Bronchial epithelial cell (primary cell): ENCODE data around the gene RFESD. TPM values are rescaled to one million over a fixed set of nuclear protein-coding genes. Genes with fewer than 3 reads are reported as not detected.

Source experiments
- DNase-seq: peaks from one replicate; pipeline ENCODE4 v3.0.0-alpha.2; 2010; ENCODE audit warnings: low read depth
- FAIRE-seq: peaks from 2 replicates; lab custom pipeline; 2011; peaks lifted over from hg19 to GRCh38; lab: Jason Lieb, UNC
- H3K27me3 ChIP-seq: 2 replicates; pipeline ENCODE4 v1.5.1; 2011; ENCODE audit warnings: low read length; ENCODE audit not compliant: control insufficient read depth, insufficient read depth
- H3K36me3 ChIP-seq: 2 replicates; pipeline ENCODE4 v1.5.1; 2011; ENCODE audit warnings: low read length; ENCODE audit not compliant: control insufficient read depth, insufficient read depth
- H3K4me3 ChIP-seq: 2 replicates; pipeline ENCODE4 v1.5.1; 2011; ENCODE audit warnings: mild to moderate bottlenecking, low read depth, low read length, control low read depth
- CTCF ChIP-seq: IDR thresholded peaks from 2 replicates; pipeline ENCODE4 v1.5.1; 2011; ENCODE audit warnings: mild to moderate bottlenecking, moderate library complexity, low read length, control low read depth, inconsistent platforms; ENCODE audit not compliant: insufficient read depth, severe bottlenecking
- total RNA-seq: library from RNA; depleted of rRNA; stranded (reverse); fragments of >200 nt; gene quantifications from 2 replicates; pipeline ENCODE4 v1.2.1, GENCODE V29; 2014

RFESD gene
- total RNA-seq, 1 donor from 2014 or later: 1.6 TPM

- FAIRE-seq: no peak
- Histone ChIP-seq H3K36me3 (no peaks in the 10 kb centered on the region), H3K4me3 (no peak overlapping the region), H3K27me3 (no peaks in the 10 kb centered on the region)
- TF ChIP-seq CTCF: no peak
- no peak for DNase-seq
Observed at GRCh38 chr5:95649274-95649673, 2.7 kb downstream of the RFESD start.

DNA sequence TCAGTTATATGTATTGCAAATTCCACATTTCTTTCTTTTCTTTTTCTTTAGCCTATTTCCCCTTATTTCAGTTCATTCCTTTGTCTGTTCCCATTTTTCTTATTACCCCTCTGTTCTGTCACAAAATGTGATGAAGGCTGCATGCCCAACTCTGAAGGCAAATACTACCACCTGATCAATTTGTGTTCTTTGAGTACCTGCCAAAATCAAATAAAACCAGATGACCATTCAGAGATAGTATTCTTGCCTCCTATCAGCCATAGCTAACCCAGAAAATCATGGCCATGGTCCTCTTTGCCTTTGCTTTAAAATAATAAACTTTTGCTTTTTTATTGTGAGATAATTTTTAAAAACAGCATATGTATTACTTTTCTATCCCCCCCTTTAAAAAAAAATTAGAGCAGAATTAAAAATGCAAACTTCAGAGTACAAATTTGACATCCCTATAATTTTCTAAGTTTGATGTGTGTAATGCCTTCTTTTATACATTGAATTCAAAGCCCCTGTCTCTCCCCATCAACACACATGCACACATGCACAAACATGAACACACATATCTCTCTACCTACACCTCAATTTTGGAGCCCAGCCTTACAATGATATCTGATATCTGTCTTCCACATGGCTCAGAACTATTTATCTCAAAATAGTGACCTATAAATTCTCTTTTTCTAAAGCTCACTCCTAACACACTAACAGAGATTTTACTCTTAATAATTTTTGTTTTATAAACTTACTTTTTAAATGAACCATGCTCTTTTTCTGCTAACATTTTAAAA, 3.5 kb downstream of the RFESD start:
- H3K4me3 ChIP-seq: no peak overlapping the region
- FAIRE-seq: no peak
- H3K27me3 ChIP-seq: no peaks in the 10 kb centered on the region
- no peaks in the 10 kb centered on the region for H3K36me3 ChIP-seq
- no peak for TF ChIP-seq CTCF
- no peak for DNase-seq

GRCh38 chr5:95652849-95653248, 6.3 kb downstream of the RFESD start:
- DNase-seq: no peak
- no peak for FAIRE-seq
- Histone ChIP-seq H3K4me3 (no peak overlapping the region), H3K27me3 (no peaks in the 10 kb centered on the region), H3K36me3 (no peaks in the 10 kb centered on the region)
- no peak for TF ChIP-seq CTCF

- DNase-seq: no peak
- FAIRE-seq: no peak
- TF ChIP-seq CTCF: no peak
- H3K36me3 ChIP-seq: no peaks in the 10 kb centered on the region
- H3K27me3 ChIP-seq: no peaks in the 10 kb centered on the region
- no peak overlapping the region for H3K4me3 ChIP-seq
Observed at GRCh38 chr5:95654196-95654595, 7.6 kb downstream of the RFESD start.

GRCh38 chr5:95655575-95655974, 9.0 kb downstream of the RFESD start:
- DNase-seq: no peak
- no peak for TF ChIP-seq CTCF
- FAIRE-seq: no peak

GRCh38 chr5:95660060-95660459, 13.5 kb downstream of the RFESD start:
- no peak for FAIRE-seq
- TF ChIP-seq CTCF: no peak
- Histone ChIP-seq H3K27me3 (no peaks in the 10 kb centered on the region), H3K4me3 (no peak overlapping the region), H3K36me3 (no peaks in the 10 kb centered on the region)
- no peak for DNase-seq

More at GRCh38 chr5:95655575-95655974, 9.0 kb downstream of the RFESD start:
- Histone ChIP-seq H3K4me3 (no peak overlapping the region), H3K27me3 (no peaks in the 10 kb centered on the region), H3K36me3 (no peaks in the 10 kb centered on the region)
